ENCODE results near the gene AOPEP.

DNA sequence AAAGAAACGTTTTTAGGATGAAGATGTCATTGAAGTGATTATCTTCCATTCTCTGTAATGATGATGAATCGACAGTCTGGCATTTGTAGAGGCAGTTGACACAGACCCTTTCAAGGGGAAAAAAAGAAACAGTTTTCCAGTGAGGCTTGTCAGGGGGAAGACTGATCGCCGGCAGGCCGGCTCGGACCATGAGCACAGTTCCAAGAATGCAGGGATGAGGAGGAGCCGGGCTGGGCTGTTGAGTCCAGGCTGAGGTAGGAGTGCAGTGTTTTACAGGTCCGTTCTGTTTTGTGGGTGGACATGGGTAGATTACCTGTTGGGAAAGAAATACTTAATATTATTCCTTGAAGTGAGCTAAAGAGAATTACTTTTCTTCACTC lies 194.6 kb downstream of the AOPEP start:
- TF ChIP-seq CTCF (IDR thresholded peaks at IDR 0.05; ENCODE audit: insufficient read depth, low read depth, low read length) (no peak), EZH2 (IDR thresholded peaks at IDR 0.05; ENCODE audit: insufficient read depth, low read length) (no peak)

Data from astrocyte (in vitro differentiated cells and primary cell).